ENCODE results near the gene IFI6.

DNA sequence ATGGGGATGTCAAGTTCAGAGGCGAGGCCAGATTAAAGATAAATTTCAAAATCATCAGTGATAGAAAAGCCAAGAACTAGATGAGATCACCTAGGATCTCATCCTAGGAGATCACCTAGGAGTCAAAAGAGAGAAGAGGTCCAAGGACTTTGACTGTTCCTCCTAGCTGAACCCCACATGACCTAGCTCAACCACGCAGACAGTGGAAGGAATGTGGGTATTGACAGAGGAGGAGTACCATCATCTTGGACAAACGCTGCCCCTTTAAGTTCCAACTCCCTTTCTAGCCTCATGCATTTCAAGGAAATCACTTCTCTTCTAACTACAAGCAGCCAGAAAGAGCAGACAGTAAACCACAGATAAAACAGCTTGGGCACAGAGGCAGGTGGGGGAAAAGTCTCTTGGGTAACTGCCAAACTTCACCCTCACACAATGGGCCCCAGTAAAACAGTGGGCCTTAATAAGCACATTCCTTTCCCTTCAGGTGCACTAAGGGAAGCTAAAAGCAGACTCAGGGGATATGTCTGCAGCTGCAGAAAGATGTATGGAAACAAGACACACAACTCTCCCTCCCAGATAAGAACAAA is 41.2 kb upstream of the IFI6 start:
- TF ChIP-seq, protein P1, sequence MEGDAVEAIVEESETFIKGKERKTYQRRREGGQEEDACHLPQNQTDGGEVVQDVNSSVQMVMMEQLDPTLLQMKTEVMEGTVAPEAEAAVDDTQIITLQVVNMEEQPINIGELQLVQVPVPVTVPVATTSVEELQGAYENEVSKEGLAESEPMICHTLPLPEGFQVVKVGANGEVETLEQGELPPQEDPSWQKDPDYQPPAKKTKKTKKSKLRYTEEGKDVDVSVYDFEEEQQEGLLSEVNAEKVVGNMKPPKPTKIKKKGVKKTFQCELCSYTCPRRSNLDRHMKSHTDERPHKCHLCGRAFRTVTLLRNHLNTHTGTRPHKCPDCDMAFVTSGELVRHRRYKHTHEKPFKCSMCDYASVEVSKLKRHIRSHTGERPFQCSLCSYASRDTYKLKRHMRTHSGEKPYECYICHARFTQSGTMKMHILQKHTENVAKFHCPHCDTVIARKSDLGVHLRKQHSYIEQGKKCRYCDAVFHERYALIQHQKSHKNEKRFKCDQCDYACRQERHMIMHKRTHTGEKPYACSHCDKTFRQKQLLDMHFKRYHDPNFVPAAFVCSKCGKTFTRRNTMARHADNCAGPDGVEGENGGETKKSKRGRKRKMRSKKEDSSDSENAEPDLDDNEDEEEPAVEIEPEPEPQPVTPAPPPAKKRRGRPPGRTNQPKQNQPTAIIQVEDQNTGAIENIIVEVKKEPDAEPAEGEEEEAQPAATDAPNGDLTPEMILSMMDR (IDR thresholded peaks at IDR 0.05) = no peak
- TF ChIP-seq POLR2A (IDR thresholded peaks at IDR 0.05) = no peak

All from right lobe of liver (tissue), 4 donors.